NCI-H1417 (cell line): ENCODE results near the gene DOCK8.

Experiments used
- DNase-seq, 3 experiments: peaks; one replicate each; lab custom pipeline; 2025; lab: John Stamatoyannopoulos, UW

The DOCK8 gene

GRCh38 chr9:414595-414994, 199.9 kb downstream of the DOCK8 start:
- DNase-seq: no peak

GRCh38 chr9:419571-420171, 205.0 kb downstream of the DOCK8 start:
- no peak for DNase-seq

- DNase-seq: no peak
Measured at GRCh38 chr9:421896-422295, 207.2 kb downstream of the DOCK8 start.

DNA sequence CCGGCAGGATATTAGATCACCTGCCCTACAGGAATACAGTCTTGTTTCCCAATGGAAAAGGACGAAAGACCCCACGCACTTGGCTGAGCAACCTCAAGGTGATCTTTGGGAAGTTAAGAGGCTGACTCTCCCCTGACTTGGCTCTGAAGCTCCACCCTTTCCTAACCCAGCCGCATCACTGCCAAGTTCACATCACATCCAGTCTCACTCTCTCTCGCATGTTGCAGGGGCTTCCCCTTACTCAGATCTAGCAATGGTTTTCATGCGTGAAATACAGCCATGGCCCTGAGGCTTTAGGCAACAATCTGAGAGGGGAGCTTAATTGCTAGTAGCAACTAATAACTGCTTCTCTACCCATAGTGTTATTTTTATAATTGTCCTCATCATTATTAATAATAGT, 211.6 kb downstream of the DOCK8 start:
- DNase-seq: peak in 1 of 3 experiments; percentile 3

DNA sequence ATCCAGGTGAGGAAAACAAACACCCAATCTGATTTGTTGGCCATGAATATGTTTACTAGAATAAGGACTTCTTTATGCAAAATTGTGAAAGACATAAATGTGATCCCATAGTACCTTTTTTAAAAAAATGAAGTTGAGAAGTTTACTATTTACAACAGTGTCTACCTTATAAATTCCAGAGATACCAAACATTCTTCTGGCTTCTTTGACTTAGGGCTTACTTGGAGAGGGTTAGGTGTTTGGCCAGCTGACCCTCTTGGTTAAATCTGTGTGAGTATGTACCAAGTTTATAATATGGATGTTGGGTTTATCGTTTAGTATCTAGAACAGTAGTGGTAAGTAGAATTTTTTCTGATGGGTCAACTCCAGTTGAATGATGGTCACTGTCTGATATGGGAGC, 212.3 kb downstream of the DOCK8 start:
- no peak for DNase-seq

GRCh38 chr9:431701-432100, 217.0 kb downstream of the DOCK8 start:
- no peak for DNase-seq

- no peak for DNase-seq
Measured at GRCh38 chr9:436482-436881, 221.8 kb downstream of the DOCK8 start.

DNA sequence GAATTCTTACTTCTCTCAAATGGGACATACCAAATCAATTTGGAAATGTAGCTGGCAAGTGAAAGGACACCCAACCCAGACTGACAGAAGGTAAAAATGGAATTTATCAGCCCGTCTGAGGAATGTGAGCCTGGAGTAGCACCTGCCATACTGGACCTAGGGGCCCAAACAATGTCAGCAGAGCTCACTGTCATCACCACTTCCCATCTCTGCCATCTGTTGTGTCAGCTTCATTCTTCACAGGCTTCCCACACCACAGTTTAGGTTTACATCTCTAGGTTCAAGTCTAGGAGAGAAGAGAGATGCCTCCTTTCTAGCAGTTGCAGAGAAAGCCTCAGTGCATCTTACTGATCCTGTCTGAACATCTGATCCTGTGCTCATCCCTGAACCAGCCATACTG, 222.4 kb downstream of the DOCK8 start:
- no peak for DNase-seq

- no peak for DNase-seq
Measured at GRCh38 chr9:437574-438001, 222.9 kb downstream of the DOCK8 start.

DNA sequence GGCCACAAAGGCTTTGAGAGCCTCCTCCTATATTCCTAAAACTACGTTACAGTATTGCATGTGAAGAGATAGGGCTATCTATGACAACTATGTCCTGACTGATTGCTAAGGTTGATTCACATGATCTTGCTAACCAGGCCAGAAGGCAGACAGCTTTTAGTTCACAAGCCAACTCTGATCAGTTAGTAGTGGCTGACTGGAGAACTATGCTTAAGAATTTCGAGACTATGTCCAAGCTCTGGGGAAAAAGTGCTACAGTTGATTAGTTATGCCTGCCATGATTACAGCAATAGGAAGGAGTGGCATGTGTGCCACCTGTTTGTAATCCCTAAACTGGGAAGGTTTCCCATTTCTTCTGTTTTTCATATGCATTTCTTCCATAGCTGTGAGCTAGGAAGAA, 223.4 kb downstream of the DOCK8 start:
- DNase-seq: no peak

DNA sequence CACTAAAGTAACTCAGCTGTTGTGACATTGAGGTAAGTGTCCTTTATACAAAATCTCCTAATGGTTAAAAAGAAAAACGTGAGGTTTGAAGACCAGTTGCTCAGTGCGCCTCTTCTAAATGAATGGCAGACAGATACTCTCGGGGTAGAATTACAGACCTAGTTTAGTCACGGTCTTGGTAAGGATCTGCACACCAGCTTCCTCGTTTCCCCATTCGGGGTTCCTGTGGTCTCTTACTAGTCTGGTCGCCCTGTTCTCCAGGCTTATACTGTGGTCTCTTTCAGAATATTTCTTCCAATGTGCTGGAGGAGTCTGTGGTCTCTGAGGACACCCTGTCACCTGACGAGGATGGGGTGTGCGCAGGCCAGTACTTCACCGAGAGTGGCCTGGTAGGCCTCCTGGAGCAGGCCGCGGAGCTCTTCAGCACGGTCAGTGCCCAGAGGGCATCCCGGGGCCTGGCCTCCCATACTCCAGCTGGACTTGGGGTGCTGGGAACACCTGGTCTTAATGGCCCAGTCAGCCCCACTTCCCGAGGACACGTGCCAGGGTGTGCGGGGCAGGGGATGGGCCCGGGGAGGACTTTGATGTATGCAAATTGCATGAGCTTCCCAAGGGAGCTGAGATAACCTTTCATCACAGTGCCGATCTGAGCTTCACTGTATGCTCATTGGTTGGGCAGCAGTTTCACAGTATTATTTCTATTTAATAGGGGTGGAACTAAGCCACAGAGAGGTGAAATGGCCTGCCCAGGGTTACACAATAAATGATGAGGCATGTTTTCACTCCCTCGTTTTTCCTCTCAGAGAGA, 224.5 kb downstream of the DOCK8 start:
- DNase-seq: no peak

- DNase-seq: no peak
Measured at GRCh38 chr9:441126-441525, 226.5 kb downstream of the DOCK8 start.

DNA sequence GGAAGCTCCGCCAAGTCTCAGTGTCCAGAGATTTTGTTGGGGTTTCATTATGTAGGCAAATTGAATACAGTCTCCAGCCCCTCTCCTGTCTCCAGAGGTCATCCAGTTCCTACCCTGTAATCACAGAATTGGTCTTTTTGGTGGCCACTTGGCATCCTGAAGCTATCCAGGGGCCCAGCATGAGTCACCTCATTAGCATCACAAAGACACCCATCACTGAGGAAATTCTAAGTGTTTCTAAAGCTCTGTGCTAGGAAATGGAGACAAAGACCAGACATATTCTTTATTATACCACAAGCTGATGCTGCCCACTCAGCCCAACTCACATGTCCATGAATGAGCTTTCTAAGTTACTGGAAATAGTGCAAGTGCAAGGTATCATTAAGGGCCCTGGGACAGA, 229.9 kb downstream of the DOCK8 start:
- no peak for DNase-seq

DNA sequence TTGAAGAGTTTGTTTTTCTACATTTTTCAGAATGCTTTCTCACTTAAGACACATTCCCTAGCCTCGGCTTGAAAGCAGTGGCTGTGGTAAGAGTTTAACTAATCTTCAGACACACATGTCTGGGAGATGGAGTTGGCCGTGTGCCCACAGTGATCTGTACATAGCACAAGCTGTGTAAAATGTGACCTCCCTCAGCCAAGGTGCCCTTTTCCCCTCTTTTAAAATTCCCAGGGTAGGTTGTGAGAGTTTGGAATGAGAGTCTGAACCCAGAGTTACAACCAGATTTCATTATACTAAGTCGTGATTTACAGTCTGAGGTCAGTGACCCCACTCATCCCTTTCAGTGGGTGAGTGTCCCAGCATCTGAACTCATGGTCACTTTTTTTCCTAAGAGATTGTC, 230.4 kb downstream of the DOCK8 start:
- no peak for DNase-seq

DNA sequence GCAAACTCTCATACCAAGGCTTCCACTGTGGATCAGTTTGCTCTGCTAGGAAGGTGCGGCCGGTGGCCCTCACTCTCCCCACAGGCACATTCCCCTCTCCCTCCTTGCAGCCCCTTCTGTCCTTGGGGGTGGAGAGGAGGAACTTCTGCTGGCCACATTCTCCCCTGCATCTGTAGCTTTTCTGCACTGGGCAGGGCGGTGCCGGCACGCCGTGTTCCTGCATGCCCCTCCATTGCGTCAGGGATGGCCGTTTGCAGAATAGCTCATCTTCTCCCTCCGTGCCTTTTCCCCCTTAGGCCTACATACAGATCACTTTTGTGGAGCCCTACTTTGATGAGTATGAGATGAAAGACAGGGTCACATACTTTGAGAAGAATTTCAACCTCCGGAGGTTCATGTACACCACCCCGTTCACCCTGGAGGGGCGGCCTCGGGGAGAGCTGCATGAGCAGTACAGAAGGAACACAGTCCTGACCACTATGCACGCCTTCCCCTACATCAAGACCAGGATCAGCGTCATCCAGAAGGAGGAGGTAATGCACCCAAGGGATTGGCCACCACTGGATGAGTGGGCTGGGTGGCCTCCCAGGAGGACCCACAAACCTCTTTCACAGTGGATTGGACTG, 231.5 kb downstream of the DOCK8 start:
- DNase-seq: no peak

GRCh38 chr9:447230-448025, 232.8 kb downstream of the DOCK8 start:
- no peak for DNase-seq

DNA sequence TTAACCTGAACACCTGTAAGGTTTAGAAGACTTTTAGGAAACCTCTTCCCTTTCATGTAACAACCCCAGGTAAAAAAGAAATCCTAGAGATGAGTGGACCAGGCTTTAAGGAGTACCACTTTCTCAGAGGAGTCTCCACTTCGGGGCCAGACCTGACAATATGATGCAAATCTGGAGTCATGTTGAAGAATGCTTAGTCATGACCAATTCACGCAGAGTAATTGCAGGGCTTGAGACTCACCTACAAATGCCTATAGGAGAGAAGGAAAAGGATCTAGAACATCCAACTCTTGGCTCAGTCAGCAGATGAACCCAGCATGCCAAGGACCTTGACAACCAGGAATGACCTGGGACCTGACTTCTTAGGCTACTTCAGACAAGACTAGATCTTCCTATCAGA, 235.4 kb downstream of the DOCK8 start:
- DNase-seq: no peak

DNA sequence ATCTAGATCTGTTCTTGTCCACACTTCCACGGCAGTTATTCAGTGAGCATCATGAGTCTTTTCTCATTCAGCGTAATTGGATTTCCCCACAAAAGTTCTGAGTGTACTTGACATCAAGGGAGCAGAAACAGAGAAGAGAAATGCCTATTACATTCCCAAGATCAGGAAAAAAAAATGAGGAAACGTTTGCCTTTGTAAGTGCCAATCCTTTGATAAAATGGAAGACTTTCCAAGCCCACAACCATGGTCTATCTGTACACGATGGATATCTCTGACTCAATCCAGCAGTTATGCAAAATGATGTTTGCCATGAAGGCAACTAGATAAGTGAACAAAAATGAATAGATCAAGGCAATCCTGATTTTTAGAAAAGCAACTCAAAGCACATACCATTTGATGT, 235.9 kb downstream of the DOCK8 start:
- DNase-seq: no peak

DNA sequence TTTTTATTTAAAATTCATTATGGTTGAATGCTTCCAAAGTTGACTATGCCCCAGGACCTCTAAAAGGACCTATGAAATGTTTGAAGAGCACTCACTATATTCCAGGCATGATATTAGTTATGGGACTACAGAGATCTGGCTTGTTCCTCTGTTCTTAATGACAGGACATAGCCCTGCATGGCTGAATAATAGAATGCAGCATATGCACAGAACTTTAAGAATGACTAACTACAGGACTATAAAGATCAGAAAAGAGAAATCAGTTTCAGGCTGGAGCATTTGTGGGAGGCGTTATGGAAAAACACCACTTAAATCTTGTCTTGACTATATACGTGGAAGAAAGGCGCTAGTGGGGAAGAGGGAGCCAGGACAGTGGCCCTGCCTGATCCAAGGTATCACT, 239.2 kb downstream of the DOCK8 start:
- no peak for DNase-seq

DNA sequence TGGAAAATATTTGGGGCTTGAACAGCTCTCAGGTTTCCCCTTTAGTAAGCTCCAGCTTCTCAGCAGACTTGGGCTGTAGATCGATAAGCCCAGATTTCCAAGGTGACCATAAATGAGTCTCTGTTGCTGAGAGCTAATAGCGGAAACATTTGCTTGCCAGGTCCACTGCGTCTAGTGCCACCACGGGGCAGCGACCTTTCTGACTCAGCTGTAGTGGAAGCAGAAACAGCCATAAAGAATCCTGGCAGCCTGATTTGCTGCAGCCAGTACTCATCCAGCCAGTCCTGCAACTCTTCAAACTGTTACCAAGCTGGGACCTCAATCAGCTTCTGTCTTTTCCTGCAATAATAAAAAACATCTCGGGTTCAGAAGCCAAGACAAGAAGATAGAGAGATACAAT, 241.7 kb downstream of the DOCK8 start:
- DNase-seq: no peak

DNA sequence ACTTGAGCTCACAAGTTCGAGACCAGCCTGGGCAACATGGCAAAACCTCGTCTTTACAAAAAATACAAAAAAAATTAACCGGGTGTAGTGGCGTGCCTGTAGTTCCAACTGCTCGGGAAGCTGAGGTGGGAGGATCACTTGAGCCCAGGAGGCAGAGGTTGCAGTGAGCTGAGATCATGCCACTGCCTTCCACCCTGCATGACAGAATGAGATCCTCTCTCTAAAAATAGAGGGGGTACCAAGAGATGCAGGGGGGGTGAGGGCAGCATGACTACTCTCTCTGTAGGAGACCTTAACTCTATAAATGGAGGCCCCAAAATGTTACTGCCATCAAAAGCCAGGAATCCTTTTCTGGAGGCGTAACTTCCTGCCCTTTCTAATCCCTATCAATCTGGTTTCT, 243.9 kb downstream of the DOCK8 start:
- no peak for DNase-seq
